ENCODE measurements around the gene LHFPL3.

Gene LHFPL3

DNA sequence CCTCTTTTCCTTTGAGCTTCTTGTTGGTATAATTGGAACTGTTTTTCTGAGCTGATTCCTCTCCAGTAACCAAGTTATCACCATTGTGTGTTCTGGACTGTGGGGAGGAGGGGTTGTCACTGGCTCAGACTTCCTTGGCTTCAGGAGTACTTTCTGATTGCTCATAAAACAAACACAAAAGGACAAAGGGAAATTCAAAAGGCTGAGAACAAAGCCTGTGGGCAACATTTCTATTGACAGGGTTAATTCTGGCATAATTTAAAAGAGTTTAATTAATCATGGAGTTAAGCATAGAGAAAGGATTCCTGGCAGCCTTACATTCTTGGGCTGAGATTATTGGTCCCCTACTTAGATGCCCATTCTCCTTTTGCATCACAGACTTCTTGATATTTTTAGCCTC, 462.7 kb downstream of the LHFPL3 start:
- in situ Hi-C loops (cut with HindIII; ENCODE audit: low sequenced_read_pairs) = no loop called here

- in situ Hi-C loops (cut with HindIII; ENCODE audit: low sequenced_read_pairs) = no loop called here
Measured at GRCh38 chr7:104793066-104793465, 464.7 kb downstream of the LHFPL3 start.

DNA sequence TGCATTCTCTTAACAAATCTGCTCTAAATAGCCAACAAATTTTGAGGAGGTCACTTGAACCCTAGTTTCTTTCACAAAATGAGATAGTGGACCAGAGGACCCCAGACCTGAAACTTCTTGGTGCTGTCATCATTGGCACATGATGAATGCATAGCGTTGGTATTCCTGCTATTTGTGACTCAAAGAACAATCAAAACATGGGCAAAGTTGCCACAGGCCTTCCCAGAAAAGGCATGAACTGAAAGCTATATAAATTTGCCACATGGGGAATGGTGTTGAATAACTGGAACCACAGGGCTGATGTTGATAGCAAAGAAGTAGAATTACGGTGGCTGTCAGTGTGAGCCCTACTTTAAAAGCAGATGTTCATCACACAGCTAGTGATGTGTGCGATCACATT, 465.8 kb downstream of the LHFPL3 start:
- in situ Hi-C loops (cut with HindIII; ENCODE audit: low sequenced_read_pairs) = no loop called here

DNA sequence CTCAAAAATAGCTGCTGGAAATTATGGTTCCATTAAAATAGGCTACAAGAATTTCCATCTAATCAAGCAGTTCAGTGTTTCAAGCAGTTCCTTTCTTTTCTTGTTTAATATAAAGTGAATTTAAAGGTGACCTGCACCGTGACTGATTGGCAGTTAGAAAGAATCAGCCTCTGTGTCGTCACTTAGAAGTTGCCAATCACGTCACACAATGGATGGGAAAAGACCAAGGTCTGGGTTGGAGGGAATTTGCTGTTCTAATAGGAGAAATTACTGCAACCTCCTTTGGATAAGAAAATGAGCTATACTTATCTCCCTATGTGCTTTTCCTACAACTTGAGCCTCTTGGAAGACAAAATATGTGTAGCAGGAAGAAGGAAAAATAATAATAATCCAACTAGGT, 466.2 kb downstream of the LHFPL3 start:
- in situ Hi-C loops (cut with HindIII; ENCODE audit: low sequenced_read_pairs) = no loop called here

GRCh38 chr7:104795086-104795485, 466.7 kb downstream of the LHFPL3 start:
- in situ Hi-C loops (cut with HindIII; ENCODE audit: low sequenced_read_pairs) = no loop called here

DNA sequence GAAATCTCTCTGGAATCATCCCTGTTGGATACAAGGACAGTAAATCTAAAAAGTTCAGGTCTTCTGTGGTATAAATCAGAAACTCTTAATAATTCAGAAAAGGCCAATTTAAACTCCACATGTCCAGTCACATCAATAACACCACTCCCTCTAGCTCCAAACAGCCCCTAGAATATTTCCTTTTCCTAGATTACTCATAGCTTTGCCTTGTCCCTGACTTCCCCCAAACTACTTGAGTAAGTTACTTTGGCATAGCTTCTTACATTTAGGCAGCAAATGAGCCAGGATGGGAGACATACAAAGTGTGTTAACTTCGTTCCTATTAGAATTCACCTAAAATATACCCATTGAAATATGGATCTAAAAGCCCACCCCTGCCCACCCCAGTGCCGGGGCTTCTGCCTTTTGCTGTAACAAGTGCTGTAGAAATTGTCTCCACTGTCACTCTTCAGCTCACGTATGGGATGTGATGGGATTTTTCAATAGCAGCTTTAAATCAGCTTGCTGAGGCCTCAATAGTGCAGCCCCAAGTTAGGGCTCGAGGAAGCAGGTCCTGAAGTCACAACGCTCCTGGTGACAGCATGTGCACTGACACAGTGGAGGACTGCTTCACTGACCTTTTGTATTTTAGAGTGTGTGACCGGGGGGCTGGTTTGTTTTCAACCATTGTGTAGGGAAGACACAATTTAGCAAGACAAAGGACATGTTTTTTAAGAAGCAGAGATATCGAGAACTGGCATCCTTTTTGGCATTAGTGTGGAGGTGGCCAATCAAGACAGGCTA, 467.4 kb downstream of the LHFPL3 start:
- in situ Hi-C loops (cut with HindIII; ENCODE audit: low sequenced_read_pairs) = no loop called here

GRCh38 chr7:104800307-104800706, 471.9 kb downstream of the LHFPL3 start:
- in situ Hi-C loops (cut with HindIII; ENCODE audit: low sequenced_read_pairs) = no loop called here

- in situ Hi-C loops (cut with HindIII; ENCODE audit: low sequenced_read_pairs) = no loop called here
Measured at GRCh38 chr7:104801022-104801421, 472.6 kb downstream of the LHFPL3 start.

DNA sequence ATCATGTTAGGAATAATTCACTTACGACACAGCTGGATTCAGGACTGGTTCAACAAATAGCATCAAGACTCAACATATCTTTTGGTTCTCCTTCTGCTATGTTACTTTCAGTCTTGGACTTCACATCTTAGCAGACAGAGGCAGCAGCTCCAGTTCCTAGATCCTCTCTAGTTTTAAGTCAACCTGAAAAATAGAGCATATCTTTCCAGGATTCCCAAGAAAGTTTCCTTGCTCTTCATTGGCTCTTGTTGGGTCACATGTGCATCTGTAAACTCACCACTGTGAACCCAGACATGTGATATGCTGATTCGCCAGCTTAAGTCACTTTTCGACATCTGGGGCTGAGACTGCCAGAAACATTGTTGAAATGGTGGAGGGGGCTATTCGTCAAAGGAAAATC, 475.5 kb downstream of the LHFPL3 start:
- in situ Hi-C loops (cut with HindIII; ENCODE audit: low sequenced_read_pairs) = no loop called here

DNA sequence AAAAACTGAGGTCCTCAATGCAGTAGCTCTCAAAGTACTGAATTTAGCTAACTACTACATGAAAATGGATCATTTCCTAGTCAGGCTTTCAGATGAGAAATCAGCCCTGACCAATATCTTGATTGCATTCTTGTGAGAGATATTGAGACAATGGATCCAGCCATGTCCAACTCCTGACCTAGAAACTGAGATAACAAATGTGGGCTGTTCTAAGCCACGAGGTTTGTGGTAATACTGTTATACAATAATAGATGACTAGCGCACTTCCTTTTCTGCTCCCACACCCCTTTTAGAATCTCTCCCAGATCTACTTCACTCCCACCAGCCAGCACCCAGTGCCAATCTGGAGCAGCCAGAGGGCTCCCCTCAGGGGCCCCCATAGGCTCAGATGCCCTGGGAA, 476.3 kb downstream of the LHFPL3 start:
- in situ Hi-C loops (cut with HindIII; ENCODE audit: low sequenced_read_pairs) = no loop called here

- in situ Hi-C loops (cut with HindIII; ENCODE audit: low sequenced_read_pairs) = no loop called here
Measured at GRCh38 chr7:104805449-104806317, 477.3 kb downstream of the LHFPL3 start.

GRCh38 chr7:104807671-104808070, 479.3 kb downstream of the LHFPL3 start:
- in situ Hi-C loops (cut with HindIII; ENCODE audit: low sequenced_read_pairs) = no loop called here

DNA sequence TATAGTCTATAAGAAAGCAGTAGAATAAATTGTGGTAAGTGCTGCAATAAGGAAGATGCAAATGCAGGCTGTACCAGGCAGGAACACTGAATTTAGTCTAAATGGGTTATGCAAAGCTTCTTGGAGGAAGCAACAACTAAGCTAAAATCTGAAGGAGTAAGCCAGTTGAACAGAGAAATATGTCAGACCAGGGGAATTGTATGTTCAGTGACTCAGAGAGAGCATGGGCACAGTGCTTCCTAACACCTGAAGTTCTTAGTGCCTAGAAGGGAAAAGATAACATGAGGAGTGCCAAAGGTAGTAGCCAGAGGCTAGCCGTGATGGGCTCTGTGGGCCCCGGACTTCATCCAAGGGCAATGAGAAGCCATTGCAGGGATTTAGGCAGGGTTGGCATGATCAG, 481.5 kb downstream of the LHFPL3 start:
- in situ Hi-C loops (cut with HindIII; ENCODE audit: low sequenced_read_pairs) = no loop called here

DNA sequence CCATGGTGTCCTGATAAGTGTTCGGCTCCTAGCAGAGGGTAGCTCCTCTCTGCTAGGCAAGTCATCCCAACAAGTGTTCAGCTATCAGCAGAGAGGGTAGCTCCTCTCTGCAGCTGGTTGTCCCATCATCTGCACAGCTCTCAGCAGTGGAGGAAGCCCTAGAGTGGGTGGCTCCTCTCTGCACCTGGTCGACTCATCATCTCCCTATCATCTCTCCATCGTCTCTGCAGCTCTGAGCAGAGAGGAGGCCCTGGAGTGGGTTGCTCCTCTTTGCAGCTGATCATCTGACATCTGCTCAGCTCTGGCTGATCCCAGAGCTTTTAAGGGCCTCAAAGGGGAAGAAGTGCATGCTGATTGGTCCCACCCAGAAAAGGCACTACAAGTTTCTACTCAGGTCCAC, 485.7 kb downstream of the LHFPL3 start:
- in situ Hi-C loops (cut with HindIII; ENCODE audit: low sequenced_read_pairs) = no loop called here

GRCh38 chr7:104814671-104815400, 486.4 kb downstream of the LHFPL3 start:
- in situ Hi-C loops (cut with HindIII; ENCODE audit: low sequenced_read_pairs) = no loop called here

DNA sequence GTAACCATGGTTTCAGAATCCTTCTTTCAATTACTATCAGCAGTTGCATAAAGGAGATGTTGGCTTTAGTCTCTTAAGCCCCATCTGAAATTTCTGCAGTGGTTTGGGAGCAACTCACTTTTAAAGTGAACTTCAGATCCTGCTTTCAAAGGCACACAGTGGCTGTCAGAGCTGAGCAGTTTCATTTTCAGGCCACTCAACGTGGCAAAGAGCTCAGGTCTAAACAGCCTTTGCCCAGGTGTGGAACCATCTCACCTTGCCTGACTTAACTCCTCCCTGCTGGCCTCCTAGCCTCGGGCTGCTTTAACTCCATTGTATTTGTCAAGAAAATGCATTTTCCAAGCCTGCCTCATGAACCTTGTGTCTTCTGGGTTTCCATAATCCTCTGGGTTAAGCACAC, 488.1 kb downstream of the LHFPL3 start:
- in situ Hi-C loops (cut with HindIII; ENCODE audit: low sequenced_read_pairs) = no loop called here

DNA sequence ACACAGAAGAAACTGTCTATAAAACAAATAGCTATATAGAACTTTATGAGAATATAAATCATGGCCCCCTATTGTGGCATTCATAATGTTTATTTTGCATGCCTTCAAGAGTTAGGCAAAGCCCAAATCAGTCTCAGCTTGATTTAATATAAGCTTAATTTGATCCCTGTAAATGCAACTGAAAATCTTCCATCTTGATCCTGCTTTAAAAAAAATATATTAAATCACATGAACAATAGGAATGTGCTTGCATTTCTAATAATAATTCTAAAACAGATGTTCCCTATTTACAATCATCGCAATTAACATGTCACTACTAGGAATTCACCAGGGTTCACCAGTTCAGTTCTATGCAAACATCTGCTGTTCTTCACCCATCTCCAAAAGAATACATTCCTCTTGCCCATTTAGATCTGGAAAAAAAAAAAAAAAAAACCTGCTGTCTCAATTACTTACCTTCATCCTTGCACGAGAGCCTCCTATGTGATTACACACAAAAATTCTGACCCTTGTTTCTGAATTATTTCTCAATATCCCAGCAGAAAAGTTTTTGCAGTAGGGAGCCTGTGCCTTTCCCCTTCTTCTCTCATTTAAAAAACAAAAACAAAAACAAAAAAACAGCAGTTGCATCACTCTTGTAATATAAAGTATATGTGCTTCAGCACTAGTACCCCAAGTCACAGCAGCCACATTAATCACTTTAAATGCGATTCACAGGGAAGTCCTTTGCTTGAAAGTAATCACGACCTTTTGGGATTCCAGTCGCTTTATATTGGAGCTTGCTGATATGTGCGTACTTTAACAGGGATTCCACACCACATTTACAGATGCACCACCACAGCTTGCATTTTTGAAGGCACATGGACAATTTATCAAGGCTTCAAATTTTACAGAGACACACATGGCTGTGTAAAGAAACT, 490.8 kb downstream of the LHFPL3 start:
- in situ Hi-C loops (cut with HindIII; ENCODE audit: low sequenced_read_pairs) = no loop called here

- in situ Hi-C loops (cut with HindIII; ENCODE audit: low sequenced_read_pairs) = no loop called here
Measured at GRCh38 chr7:104820836-104821535, 492.6 kb downstream of the LHFPL3 start.

DNA sequence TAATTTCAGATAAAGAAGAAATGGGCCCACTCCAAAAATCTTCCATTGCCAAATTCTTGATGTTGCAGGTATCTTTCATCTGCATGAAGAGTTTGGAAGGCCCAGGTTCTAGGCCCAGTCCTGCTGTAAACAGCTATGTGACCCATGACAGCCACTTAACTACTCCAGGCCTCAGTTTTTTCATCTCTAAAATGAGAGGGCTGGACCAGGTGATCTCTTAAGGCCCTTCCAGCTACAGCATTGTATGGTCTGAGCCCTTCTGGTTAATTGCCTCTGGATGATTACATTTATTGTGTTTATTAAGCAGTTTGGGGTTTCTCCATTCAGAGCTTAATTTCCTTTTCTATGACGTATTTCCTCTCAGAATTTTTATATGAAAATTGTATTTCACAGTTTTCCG, 494.8 kb downstream of the LHFPL3 start:
- in situ Hi-C loops (cut with HindIII; ENCODE audit: low sequenced_read_pairs) = no loop called here

- in situ Hi-C loops (cut with HindIII; ENCODE audit: low sequenced_read_pairs) = no loop called here
Measured at GRCh38 chr7:104825099-104825498, 496.7 kb downstream of the LHFPL3 start.

All from endothelial cell of hepatic sinusoid (primary cell).